H1 (cell line): ENCODE measurements around the gene TCL1A. TPM values are rescaled to one million over a fixed set of nuclear protein-coding genes. Genes with fewer than 3 reads are reported as not detected.

Experiments
- CTCF ChIA-PET: fragments of 300-600 bp; sonication (Branson Sonifier 250); formaldehyde crosslinking; loops from one replicate; lab custom pipeline; 2021; ENCODE audit not compliant: partially characterized antibody; lab: Charles Lee
- POLR2A ChIA-PET: fragments of 300-600 bp; sonication (Branson Sonifier 250); formaldehyde crosslinking; loops from one replicate; lab custom pipeline; 2021; ENCODE audit warnings: inconsistent platforms; ENCODE audit not compliant: partially characterized antibody; lab: Charles Lee
- DNase-seq, 2 experiments: peaks; one replicate each; pipeline versions ENCODE4 v3.0.0 to v3.0.0-alpha.2; 2010 to 2022; ENCODE audit warnings: low spot score in 2 of 2, low read depth in 1 of 2, mixed read lengths in 1 of 2
- FAIRE-seq: peaks from 2 replicates; lab custom pipeline; 2011; peaks lifted over from hg19 to GRCh38; lab: Jason Lieb, UNC
- H2AFZ ChIP-seq: 2 replicates; pipeline ENCODE4 v1.8.1; 2012; ENCODE audit warnings: low read length, inconsistent platforms
- H2AK5ac ChIP-seq: 2 replicates; pipeline ENCODE4 v1.6.1; 2013; ENCODE audit warnings: low read depth, low read length
- H2BK120ac ChIP-seq: replicated peaks from 2 replicates; pipeline ENCODE3; 2013; ENCODE audit warnings: low read depth, low read length, inconsistent platforms
- H2BK12ac ChIP-seq: 2 replicates; pipeline ENCODE4 v1.6.1; 2013; ENCODE audit warnings: low read depth, low read length
- H2BK15ac ChIP-seq: 2 replicates; pipeline ENCODE4 v1.6.1; 2013; ENCODE audit warnings: low read length
- H2BK20ac ChIP-seq: 2 replicates; pipeline ENCODE4 v1.6.1; 2013; ENCODE audit warnings: low read length
- H2BK5ac ChIP-seq: 2 replicates; pipeline ENCODE4 v1.6.1; 2013; ENCODE audit warnings: low read depth, low read length
- H3K14ac ChIP-seq: 2 replicates; pipeline ENCODE4 v1.6.1; 2013; ENCODE audit warnings: inconsistent platforms; ENCODE audit not compliant: insufficient read length
- H3K18ac ChIP-seq: 2 replicates; pipeline ENCODE4 v1.6.1; 2013; ENCODE audit warnings: low read length; ENCODE audit errors: extremely low read depth
- H3K23ac ChIP-seq: 2 replicates; pipeline ENCODE4 v1.6.1; 2013; ENCODE audit warnings: inconsistent platforms; ENCODE audit not compliant: insufficient read length
- H3K23me2 ChIP-seq: 2 replicates; pipeline ENCODE4 v1.6.1; 2013; ENCODE audit warnings: low read depth, low read length
- H3K27ac ChIP-seq: 2 replicates; pipeline ENCODE4 v1.6.1; 2011; ENCODE audit warnings: low read depth, low read length, inconsistent platforms
- H3K27me3 ChIP-seq, 4 experiments: replicated peaks in 1 of 4; 1 replicate in 1 of 4; 2 replicates in 3 of 4; pipeline versions ENCODE4 v1.6.1 to v1.8.1; 2011 to 2013; ENCODE audit warnings: low read length in 3 of 4, mild to moderate bottlenecking in 3 of 4, inconsistent platforms in 2 of 4, mixed read lengths in 2 of 4, moderate library complexity in 1 of 4; ENCODE audit not compliant: control insufficient read depth in 3 of 4, insufficient read depth in 3 of 4; ENCODE audit errors: extremely low read depth in 1 of 4
- H3K36me3 ChIP-seq, 4 experiments: 2 replicates each; pipeline versions ENCODE4 v1.6.1 to v1.8.1; 2011 to 2013; ENCODE audit warnings: mild to moderate bottlenecking in 4 of 4, low read length in 3 of 4, moderate library complexity in 2 of 4, control low read depth in 1 of 4, inconsistent platforms in 1 of 4; ENCODE audit not compliant: insufficient read depth in 4 of 4, control insufficient read depth in 2 of 4
- H3K4ac ChIP-seq: replicated peaks from 2 replicates; pipeline ENCODE3; 2013; ENCODE audit warnings: low read length, low read depth, mixed read lengths, inconsistent platforms; ENCODE audit not compliant: insufficient read length
- H3K4me1 ChIP-seq, 4 experiments: replicated peaks in 1 of 4; 1 replicate in 1 of 4; 2 replicates in 3 of 4; pipeline versions ENCODE4 v1.6.1 to v1.8.1; 2011 to 2013; ENCODE audit warnings: low read length in 3 of 4, inconsistent platforms in 2 of 4, mixed read lengths in 1 of 4; ENCODE audit not compliant: insufficient read depth in 4 of 4, control insufficient read depth in 3 of 4
- H3K4me2 ChIP-seq, 2 experiments: 2 replicates each; pipeline versions ENCODE4 v1.6.1 to v1.8.1; 2011 to 2013; ENCODE audit warnings: low read depth in 2 of 2, low read length in 2 of 2, control low read depth in 1 of 2, inconsistent platforms in 1 of 2, mild to moderate bottlenecking in 1 of 2; ENCODE audit not compliant: insufficient read depth in 1 of 2
- H3K4me3 ChIP-seq, 4 experiments: fragments of 200-600, 300-600 bp in 1 of 4; sonication (generic), shearing (Covaris generic), sonication (Bioruptor Twin) in 1 of 4; 2 replicates each; pipeline versions ENCODE4 v1.5.1 to v1.8.1; 2011 to 2016; ENCODE audit warnings: low read length in 4 of 4, low read depth in 3 of 4, control low read depth in 2 of 4, inconsistent platforms in 2 of 4, mild to moderate bottlenecking in 2 of 4, mixed read lengths in 1 of 4, moderate library complexity in 1 of 4; ENCODE audit not compliant: insufficient read depth in 2 of 4; ENCODE audit errors: extremely low read depth in 1 of 4
- H3K56ac ChIP-seq: replicated peaks from 2 replicates; pipeline ENCODE3; 2013; ENCODE audit warnings: low read depth, mild to moderate bottlenecking, mixed read lengths, low read length, inconsistent platforms; ENCODE audit not compliant: insufficient read length
- H3K79me1 ChIP-seq: 2 replicates; pipeline ENCODE4 v1.6.1; 2013; ENCODE audit warnings: low read depth, low read length, control low read depth
- H3K79me2 ChIP-seq, 2 experiments: 2 replicates each; pipeline versions ENCODE4 v1.6.1 to v1.8.1; 2012 to 2013; ENCODE audit warnings: low read length in 2 of 2, mild to moderate bottlenecking in 2 of 2, inconsistent platforms in 1 of 2; ENCODE audit not compliant: insufficient read depth in 2 of 2, control insufficient read depth in 1 of 2
- H3K9ac ChIP-seq, 4 experiments: replicated peaks in 1 of 4; 1 replicate in 1 of 4; 2 replicates in 3 of 4; pipeline versions ENCODE4 v1.6.1 to v1.8.1; 2011 to 2013; ENCODE audit warnings: low read depth in 3 of 4, low read length in 3 of 4, control low read depth in 2 of 4, mild to moderate bottlenecking in 2 of 4, moderate library complexity in 2 of 4, inconsistent platforms in 1 of 4; ENCODE audit errors: extremely low read depth in 1 of 4
- H3K9me3 ChIP-seq, 2 experiments: 2 replicates each; pipeline versions ENCODE4 v1.6.1 to v1.8.1; 2012 to 2013; ENCODE audit warnings: mild to moderate bottlenecking in 2 of 2, moderate library complexity in 2 of 2, control low read depth in 1 of 2, inconsistent platforms in 1 of 2, low read depth in 1 of 2, low read length in 1 of 2, mixed read lengths in 1 of 2; ENCODE audit not compliant: insufficient read depth in 2 of 2
- H4K20me1 ChIP-seq, 2 experiments: replicated peaks in 1 of 2; 2 replicates each; pipeline versions ENCODE3 to v1.8.1; 2011 to 2013; ENCODE audit warnings: inconsistent platforms in 2 of 2, low read length in 2 of 2, mild to moderate bottlenecking in 1 of 2; ENCODE audit not compliant: insufficient read depth in 2 of 2, control insufficient read depth in 1 of 2
- H4K5ac ChIP-seq: 2 replicates; pipeline ENCODE4 v1.6.1; 2013; ENCODE audit warnings: low read length, low read depth, mixed read lengths, inconsistent platforms; ENCODE audit not compliant: insufficient read length
- H4K8ac ChIP-seq: 2 replicates; pipeline ENCODE4 v1.8.0; 2013; ENCODE audit warnings: mild to moderate bottlenecking, moderate library complexity, low read length, inconsistent platforms; ENCODE audit not compliant: insufficient read depth; ENCODE audit errors: extremely low read depth
- H4K91ac ChIP-seq: replicated peaks from 2 replicates; pipeline ENCODE3; 2013; ENCODE audit warnings: low read length, mixed read lengths, inconsistent platforms; ENCODE audit not compliant: insufficient read length
- CHD1 ChIP-seq: IDR thresholded peaks from 2 replicates; pipeline ENCODE4 v1.6.1; 2012; ENCODE audit warnings: low read depth, low read length, improper control_type of control experiment
- GTF2F1 ChIP-seq: IDR thresholded peaks from 2 replicates; pipeline ENCODE4 v1.6.1; 2012; ENCODE audit warnings: low read depth, low read length, improper control_type of control experiment, borderline replicate concordance
- HDAC6 ChIP-seq: IDR thresholded peaks from one replicate; pipeline ENCODE4 v1.7.1; 2012; ENCODE audit warnings: low read depth, mild to moderate bottlenecking, inconsistent platforms, low read length, moderate library complexity
- JUN ChIP-seq: IDR thresholded peaks from 2 replicates; pipeline ENCODE4 v1.6.1; 2011; ENCODE audit warnings: low read depth, mild to moderate bottlenecking, improper control_type of control experiment, low read length
- NANOG ChIP-seq: IDR thresholded peaks from 2 replicates; pipeline ENCODE4 v1.6.1; 2011; ENCODE audit warnings: low read length, low read depth, mild to moderate bottlenecking, inconsistent platforms; ENCODE audit not compliant: insufficient read depth, poor library complexity, severe bottlenecking
- PHF8 ChIP-seq: fragments of 200-600 bp; sonication (generic); conservative IDR thresholded peaks from 2 replicates; pipeline ENCODE4 v1.7.1; 2012; ENCODE audit warnings: low read depth, mild to moderate bottlenecking, inconsistent platforms, low read length, moderate library complexity
- POLR2A ChIP-seq, 2 experiments: IDR thresholded peaks; 1 replicate in 1 of 2; 2 replicates in 1 of 2; pipeline ENCODE4 v1.6.1; 2011; ENCODE audit warnings: low read depth in 2 of 2, low read length in 2 of 2, mild to moderate bottlenecking in 2 of 2; ENCODE audit errors: control extremely low read depth in 1 of 2
- RAD21 ChIP-seq, 2 experiments: IDR thresholded peaks in 1 of 2; conservative IDR thresholded peaks in 1 of 2; 2 replicates each; pipeline ENCODE4 v1.6.1; 2011; ENCODE audit warnings: low read depth in 2 of 2, low read length in 2 of 2, improper control_type of control experiment in 1 of 2, inconsistent platforms in 1 of 2, mild to moderate bottlenecking in 1 of 2, moderate library complexity in 1 of 2
- RBBP5 ChIP-seq: IDR thresholded peaks from 2 replicates; pipeline ENCODE4 v1.7.1; 2012; ENCODE audit warnings: low read depth, mild to moderate bottlenecking, inconsistent platforms, low read length, moderate library complexity, borderline replicate concordance
- RFX5 ChIP-seq: IDR thresholded peaks from 2 replicates; pipeline ENCODE4 v1.6.1; 2011; ENCODE audit warnings: low read depth, low read length, improper control_type of control experiment, borderline replicate concordance
- SAP30 ChIP-seq: fragments of 300-600 bp; sonication (generic); IDR thresholded peaks from 2 replicates; pipeline ENCODE4 v1.7.1; 2012; ENCODE audit warnings: low read length, moderate library complexity, mild to moderate bottlenecking, inconsistent platforms; ENCODE audit not compliant: insufficient read depth, insufficient replicate concordance
- SIRT6 ChIP-seq: IDR thresholded peaks from one replicate; pipeline ENCODE4 v1.7.1; 2012; ENCODE audit warnings: low read length, inconsistent platforms
- TAF1 ChIP-seq: IDR thresholded peaks from 2 replicates; pipeline ENCODE4 v1.6.1; 2011; ENCODE audit warnings: mild to moderate bottlenecking, low read depth, low read length
- WGBS, 2 experiments: shearing (Covaris generic) in 1 of 2; methylation state at CpG; one replicate each; pipeline versions ENCODE4 v1.1.6 to v1.1.7; 2013 to 2015; ENCODE audit warnings: low lambda C conversion rate in 2 of 2, mixed read lengths in 2 of 2, inconsistent platforms in 1 of 2, low coverage in 1 of 2, missing lambda C conversion rate in 1 of 2; ENCODE audit not compliant: insufficient replicate concordance in 2 of 2, insufficient coverage in 1 of 2, insufficient read length in 1 of 2; ENCODE audit errors: extremely low coverage in 1 of 2, missing lambda C conversion rate in 1 of 2; 5-methylcytosine and 5-hydroxymethylcytosine counted together
- polyA plus RNA-seq, 7 experiments: library from polyadenylated mRNA; depleted of rRNA in 3 of 7; stranded (reverse) in 5 of 7; unstranded in 2 of 7; fragments of >200 nt in 5 of 7; fragments of 200-250 nt in 2 of 7; gene quantifications; 1 replicate in 5 of 7; 2 replicates in 1 of 7; 4 replicates in 1 of 7; pipeline versions ENCODE4 v1.2.1 to v1.2.3, GENCODE V29; 2011 to 2013; ENCODE audit warnings: missing spikeins in 2 of 7, mixed read lengths in 2 of 7
- total RNA-seq: library from RNA; stranded (reverse); fragmentation: NEBNext Ultra II Directional; extraction: Animal tissue kit (Norgen Biotek cat#: 25700); gene quantifications from 2 replicates; pipeline ENCODE4 v1.2.1, GENCODE V29; 2021

The TCL1A gene
- total and polyA plus RNA-seq, 2 of the 8 experiments (the other 6 are each of a cell fraction or from before 2014, with no cell fraction given) = 0.35 to 7.6 TPM

DNA sequence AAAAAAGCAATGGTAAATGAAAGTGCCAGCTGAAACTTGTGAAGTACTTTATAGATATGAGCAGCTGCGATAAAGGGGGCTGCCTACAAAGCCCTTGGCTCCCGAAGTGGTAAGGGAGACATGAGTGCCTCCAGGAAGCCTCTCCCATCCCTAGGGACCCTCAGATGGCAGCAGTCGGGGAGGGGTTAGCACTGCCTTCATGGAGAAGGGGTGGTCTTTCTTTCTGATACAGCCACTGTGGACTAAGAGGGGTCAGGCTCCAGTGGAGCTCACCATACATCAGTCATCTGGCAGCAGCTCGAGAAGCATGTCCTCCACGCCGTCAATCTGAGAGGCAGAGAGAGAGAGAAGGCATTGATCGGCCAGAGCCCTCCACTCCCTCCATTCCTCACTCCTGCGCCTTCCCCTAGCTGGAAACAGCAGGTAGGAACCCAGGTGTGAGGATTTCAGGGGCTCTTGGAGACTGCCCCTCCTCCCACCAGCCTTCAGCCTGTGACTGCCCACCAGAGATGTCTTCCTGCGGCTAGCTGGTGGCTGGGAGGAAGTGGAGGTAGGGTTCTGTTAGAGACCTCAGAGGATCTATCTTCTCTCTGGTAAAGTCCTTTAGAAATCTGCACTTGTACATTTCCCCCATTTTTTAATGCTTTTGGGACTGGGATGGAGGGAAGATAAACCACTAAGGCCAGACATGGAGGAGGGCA lies 2.3 kb downstream of the TCL1A start:
- Histone ChIP-seq H3K9me3 (no peaks in the 10 kb centered on the region), H3K27me3 (peaks cover 0 to 9% (median 3%) of the 10 kb centered on the region in 4 experiments; a peak in 4 of 7 replicates), H2BK5ac (no peak overlapping the region), H2BK12ac (no peak overlapping the region), H2BK15ac (no peak overlapping the region), H3K14ac (no peak overlapping the region), H3K18ac (no peak overlapping the region), H4K8ac (no peak overlapping the region), H2AFZ (no peak overlapping the region), H3K9ac (no peak overlapping the region), H3K23ac (no peak overlapping the region), H4K20me1 (no peaks in the 10 kb centered on the region), H2AK5ac (no peak overlapping the region), H3K4me3 (no peak overlapping the region), H4K5ac (no peak overlapping the region), H3K4me1 (peaks cover 2 to 9% (median 5%) of the 10 kb centered on the region in 4 experiments), H3K79me1 (no peaks in the 10 kb centered on the region), H2BK120ac (no peak overlapping the region), H3K36me3 (no peaks in the 10 kb centered on the region), H3K56ac (no peak overlapping the region), H3K79me2 (no peaks in the 10 kb centered on the region), H4K91ac (peak overlapping the region; percentile 46), H3K27ac (no peak overlapping the region), H3K23me2 (no peaks in the 10 kb centered on the region), H2BK20ac (no peak overlapping the region), H3K4ac (no peak overlapping the region), H3K4me2 (no peak overlapping the region)
- ChIA-PET POLR2A (no interaction called here), CTCF (interaction anchor here (0.6 to 2.6 kb wide), 6 partner anchors 11 to 145 kb away, joined by 3 to 7 read pairs (median 3); no protein-coding TSS in a partner anchor)
- no peak for DNase-seq
- WGBS, 2 experiments = 76% methylated on average over 9 of the region's 9 CpGs; no CpG with 5 or more reads in 1 of the 2 experiments
- FAIRE-seq = no peak
- TF ChIP-seq NANOG (no peak), JUN (no peak), RFX5 (no peak), SAP30 (no peak), PHF8 (no peak), RAD21 (IDR thresholded peaks at IDR 0.05 in 1 of 2, conservative IDR thresholded peaks at IDR 0.05 in 1 of 2; ENCODE audit: low read depth in 2 of 2, low read length in 2 of 2) (no peak), CHD1 (no peak), TAF1 (no peak), GTF2F1 (no peak), HDAC6 (no peak), SIRT6 (no peak), POLR2A (IDR thresholded peaks at IDR 0.05; ENCODE audit: control extremely low read depth in 1 of 2, low read depth in 2 of 2, low read length in 2 of 2) (no peak), RBBP5 (no peak)
